SK-N-SH treated with all-trans-retinoic acid at 6 μM for 48 hours (cell line): ENCODE measurements around the gene PKD1.

Experiments
- ARNTL ChIP-seq: fragments of 450-650 bp; formaldehyde crosslinking; IDR thresholded peaks from 2 replicates; pipeline ENCODE4 v1.5.0; 2020; ENCODE audit warnings: low read depth, mild to moderate bottlenecking, moderate library complexity, borderline replicate concordance
- ESRRG ChIP-seq: fragments of 250-450 bp; sonication (Bioruptor Pico); IDR thresholded peaks from 2 replicates; pipeline ENCODE4 v1.6.1; 2021; ENCODE audit warnings: mild to moderate bottlenecking
- PATZ1 ChIP-seq: fragments of 250-450 bp; sonication (Bioruptor Pico); IDR thresholded peaks from 2 replicates; pipeline ENCODE4 v1.8.0; 2020; ENCODE audit warnings: mild to moderate bottlenecking, moderate library complexity, borderline replicate concordance
- RARB ChIP-seq: fragments of 250-450 bp; sonication (Bioruptor Pico); IDR thresholded peaks from 2 replicates; pipeline ENCODE4 v1.8.0; 2021; ENCODE audit warnings: mild to moderate bottlenecking, moderate library complexity
- TCF4 ChIP-seq: fragments of 250-450 bp; sonication (Bioruptor Pico); IDR thresholded peaks from 2 replicates; pipeline ENCODE4 v1.8.0; 2021; ENCODE audit warnings: mild to moderate bottlenecking, moderate library complexity, borderline replicate concordance
- ZC3H10 ChIP-seq: fragments of 250-450 bp; sonication (Bioruptor Pico); IDR thresholded peaks from 2 replicates; pipeline ENCODE4 v1.5.1; 2021; ENCODE audit warnings: mild to moderate bottlenecking, moderate library complexity
- ZFP3 ChIP-seq: fragments of 250-450 bp; sonication (Bioruptor Pico); IDR thresholded peaks from 2 replicates; pipeline ENCODE4 v1.5.0; 2020; ENCODE audit warnings: mild to moderate bottlenecking, moderate library complexity
- ZFP30 ChIP-seq: fragments of 450-650 bp; formaldehyde crosslinking; IDR thresholded peaks from 2 replicates; pipeline ENCODE4 v1.5.0; 2022; ENCODE audit warnings: mild to moderate bottlenecking, moderate library complexity
- ZNF8 ChIP-seq: fragments of 450-650 bp; formaldehyde crosslinking; IDR thresholded peaks from 2 replicates; pipeline ENCODE4 v1.5.0; 2020; ENCODE audit warnings: mild to moderate bottlenecking, moderate library complexity
- TF ChIP-seq, protein P1 (sequence below): fragments of 250-450 bp; sonication (Bioruptor Pico); IDR thresholded peaks from 2 replicates; pipeline ENCODE4 v1.8.0; 2021; ENCODE audit warnings: low read depth, mild to moderate bottlenecking, moderate library complexity, borderline replicate concordance
- TF ChIP-seq, protein P2 (sequence below): fragments of 250-450 bp; sonication (Bioruptor Pico); IDR thresholded peaks from 2 replicates; pipeline ENCODE4 v1.5.0; 2020; ENCODE audit warnings: mild to moderate bottlenecking, moderate library complexity
- TF ChIP-seq, protein P3 (sequence below): fragments of 250-450 bp; sonication (Bioruptor Pico); IDR thresholded peaks from 2 replicates; pipeline ENCODE4 v1.5.1; 2020; ENCODE audit warnings: low read depth, mild to moderate bottlenecking, moderate library complexity

DNA sequence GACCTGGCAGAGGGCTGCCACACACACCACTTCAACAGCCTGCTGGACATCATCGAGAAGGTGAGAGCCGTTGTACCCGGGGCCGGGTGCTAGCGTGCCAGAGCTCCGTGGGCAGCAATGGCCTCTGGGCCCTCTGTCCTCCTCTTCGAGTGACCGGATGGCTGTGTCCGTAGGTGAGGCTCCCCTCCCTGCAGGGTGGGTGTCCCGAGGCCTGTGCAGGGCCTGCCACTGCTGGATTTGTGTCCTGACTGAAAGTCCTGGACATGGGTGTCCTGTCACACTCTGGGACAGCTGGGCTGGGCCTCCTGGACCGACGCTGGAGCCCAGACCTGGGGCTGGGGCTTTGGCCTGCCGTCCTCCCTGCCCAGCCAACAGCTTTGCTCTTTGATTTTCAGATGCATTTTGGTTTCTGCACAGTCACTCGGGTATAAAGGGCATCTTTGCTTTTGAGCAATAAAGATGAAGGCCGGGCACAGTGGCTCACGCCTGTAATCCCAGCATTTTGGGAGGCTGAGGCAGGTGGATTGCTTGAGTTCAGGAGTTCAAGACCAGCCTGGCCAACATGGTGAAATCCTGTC, 71.2 kb downstream of the PKD1 start:
- TF ChIP-seq, protein P1, sequence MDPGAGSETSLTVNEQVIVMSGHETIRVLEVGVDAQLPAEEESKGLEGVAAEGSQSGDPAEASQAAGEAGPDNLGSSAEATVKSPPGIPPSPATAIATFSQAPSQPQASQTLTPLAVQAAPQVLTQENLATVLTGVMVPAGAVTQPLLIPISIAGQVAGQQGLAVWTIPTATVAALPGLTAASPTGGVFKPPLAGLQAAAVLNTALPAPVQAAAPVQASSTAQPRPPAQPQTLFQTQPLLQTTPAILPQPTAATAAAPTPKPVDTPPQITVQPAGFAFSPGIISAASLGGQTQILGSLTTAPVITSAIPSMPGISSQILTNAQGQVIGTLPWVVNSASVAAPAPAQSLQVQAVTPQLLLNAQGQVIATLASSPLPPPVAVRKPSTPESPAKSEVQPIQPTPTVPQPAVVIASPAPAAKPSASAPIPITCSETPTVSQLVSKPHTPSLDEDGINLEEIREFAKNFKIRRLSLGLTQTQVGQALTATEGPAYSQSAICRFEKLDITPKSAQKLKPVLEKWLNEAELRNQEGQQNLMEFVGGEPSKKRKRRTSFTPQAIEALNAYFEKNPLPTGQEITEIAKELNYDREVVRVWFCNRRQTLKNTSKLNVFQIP (CRISPR knock-in tag) = no peak
- no peak for TF ChIP-seq ARNTL
- TF ChIP-seq TCF4 = no peak
- TF ChIP-seq, protein P2, sequence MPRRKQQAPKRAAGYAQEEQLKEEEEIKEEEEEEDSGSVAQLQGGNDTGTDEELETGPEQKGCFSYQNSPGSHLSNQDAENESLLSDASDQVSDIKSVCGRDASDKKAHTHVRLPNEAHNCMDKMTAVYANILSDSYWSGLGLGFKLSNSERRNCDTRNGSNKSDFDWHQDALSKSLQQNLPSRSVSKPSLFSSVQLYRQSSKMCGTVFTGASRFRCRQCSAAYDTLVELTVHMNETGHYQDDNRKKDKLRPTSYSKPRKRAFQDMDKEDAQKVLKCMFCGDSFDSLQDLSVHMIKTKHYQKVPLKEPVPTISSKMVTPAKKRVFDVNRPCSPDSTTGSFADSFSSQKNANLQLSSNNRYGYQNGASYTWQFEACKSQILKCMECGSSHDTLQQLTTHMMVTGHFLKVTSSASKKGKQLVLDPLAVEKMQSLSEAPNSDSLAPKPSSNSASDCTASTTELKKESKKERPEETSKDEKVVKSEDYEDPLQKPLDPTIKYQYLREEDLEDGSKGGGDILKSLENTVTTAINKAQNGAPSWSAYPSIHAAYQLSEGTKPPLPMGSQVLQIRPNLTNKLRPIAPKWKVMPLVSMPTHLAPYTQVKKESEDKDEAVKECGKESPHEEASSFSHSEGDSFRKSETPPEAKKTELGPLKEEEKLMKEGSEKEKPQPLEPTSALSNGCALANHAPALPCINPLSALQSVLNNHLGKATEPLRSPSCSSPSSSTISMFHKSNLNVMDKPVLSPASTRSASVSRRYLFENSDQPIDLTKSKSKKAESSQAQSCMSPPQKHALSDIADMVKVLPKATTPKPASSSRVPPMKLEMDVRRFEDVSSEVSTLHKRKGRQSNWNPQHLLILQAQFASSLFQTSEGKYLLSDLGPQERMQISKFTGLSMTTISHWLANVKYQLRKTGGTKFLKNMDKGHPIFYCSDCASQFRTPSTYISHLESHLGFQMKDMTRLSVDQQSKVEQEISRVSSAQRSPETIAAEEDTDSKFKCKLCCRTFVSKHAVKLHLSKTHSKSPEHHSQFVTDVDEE (CRISPR knock-in tag) = no peak
- TF ChIP-seq, protein P3, sequence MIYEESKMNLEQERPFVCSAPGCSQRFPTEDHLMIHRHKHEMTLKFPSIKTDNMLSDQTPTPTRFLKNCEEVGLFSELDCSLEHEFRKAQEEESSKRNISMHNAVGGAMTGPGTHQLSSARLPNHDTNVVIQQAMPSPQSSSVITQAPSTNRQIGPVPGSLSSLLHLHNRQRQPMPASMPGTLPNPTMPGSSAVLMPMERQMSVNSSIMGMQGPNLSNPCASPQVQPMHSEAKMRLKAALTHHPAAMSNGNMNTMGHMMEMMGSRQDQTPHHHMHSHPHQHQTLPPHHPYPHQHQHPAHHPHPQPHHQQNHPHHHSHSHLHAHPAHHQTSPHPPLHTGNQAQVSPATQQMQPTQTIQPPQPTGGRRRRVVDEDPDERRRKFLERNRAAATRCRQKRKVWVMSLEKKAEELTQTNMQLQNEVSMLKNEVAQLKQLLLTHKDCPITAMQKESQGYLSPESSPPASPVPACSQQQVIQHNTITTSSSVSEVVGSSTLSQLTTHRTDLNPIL (CRISPR knock-in tag) = no peak
- TF ChIP-seq PATZ1 (CRISPR knock-in tag) = no peak
- TF ChIP-seq ZC3H10 (CRISPR knock-in tag) = no peak
- TF ChIP-seq ESRRG (CRISPR knock-in tag) = no peak
- no peak for TF ChIP-seq ZNF8
- no peak for TF ChIP-seq ZFP3 (CRISPR knock-in tag)
- TF ChIP-seq ZFP30 = no peak
- TF ChIP-seq RARB = no peak
